ENCODE data around the gene MYO3B.
"Not testable (repeated sequence)": the region's sequence is repeated elsewhere in the genome, so short reads cannot be mapped to it uniquely, and the experiment has no call there.

The MYO3B gene

GRCh38 chr2:170530803-170531564 lies 353.0 kb downstream of the MYO3B start:
- in situ Hi-C loops (cut with MboI; ENCODE audit: low sequenced_read_pairs), result no loop called here

DNA sequence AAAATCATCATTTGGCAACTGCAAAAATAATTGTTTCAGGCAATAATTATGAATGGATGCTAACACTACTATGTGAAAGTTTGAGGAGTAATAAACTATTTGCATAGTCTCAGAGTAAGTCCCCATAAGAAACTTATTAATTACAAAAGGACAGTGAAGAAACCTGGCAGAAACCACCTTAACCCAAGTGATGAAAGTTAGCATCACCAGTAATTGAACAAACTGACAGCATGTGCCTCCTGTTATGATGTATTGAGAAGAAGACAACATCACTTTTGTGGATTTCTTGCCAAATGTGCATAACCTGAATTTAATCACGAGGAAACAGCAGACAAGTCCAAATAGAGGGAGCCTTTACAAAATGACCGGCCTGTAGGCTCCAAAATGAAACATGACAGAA lies 353.9 kb downstream of the MYO3B start:
- in situ Hi-C loops (cut with MboI; ENCODE audit: low sequenced_read_pairs), result no loop called here

DNA sequence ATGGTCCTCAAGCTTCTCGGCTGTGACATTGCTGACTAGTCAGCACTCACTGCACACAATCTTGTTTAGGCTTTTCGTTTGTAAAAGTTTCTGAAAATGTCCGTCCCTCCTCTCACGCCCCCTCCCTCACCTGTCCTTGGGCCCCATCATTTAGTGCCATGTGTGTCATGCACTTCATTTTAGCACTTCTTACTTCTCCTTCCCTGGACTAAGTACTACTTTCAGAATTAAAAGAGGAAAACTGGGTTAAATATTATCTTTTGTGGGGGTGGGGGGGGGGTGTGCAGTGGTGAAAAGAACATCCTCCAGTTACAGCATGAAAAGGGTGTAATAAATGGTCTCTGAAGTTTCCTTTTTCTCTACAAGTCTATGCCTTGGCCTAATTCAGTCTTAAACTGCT lies 355.2 kb downstream of the MYO3B start:
- in situ Hi-C loops (cut with MboI; ENCODE audit: low sequenced_read_pairs), result no loop called here

DNA sequence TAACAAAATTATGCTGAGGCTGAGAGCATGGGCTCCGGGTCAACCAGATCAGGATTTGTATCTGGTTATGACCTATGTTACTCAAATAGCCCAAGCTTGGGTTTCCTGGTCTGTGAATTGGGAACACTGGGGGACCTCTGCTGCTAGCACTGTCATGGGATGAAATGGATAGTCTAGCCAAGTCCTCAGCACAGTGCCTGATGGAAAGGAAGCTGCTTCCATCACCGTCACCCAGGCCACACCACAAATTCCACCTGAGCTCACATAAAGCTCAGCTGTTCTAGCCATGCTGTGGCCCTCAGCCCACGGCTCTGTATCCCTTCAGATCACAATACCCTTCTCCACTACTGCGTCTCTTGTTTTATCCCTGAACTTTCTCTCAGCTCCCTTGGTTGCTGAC lies 357.6 kb downstream of the MYO3B start:
- in situ Hi-C loops (cut with MboI; ENCODE audit: low sequenced_read_pairs), result no loop called here

DNA sequence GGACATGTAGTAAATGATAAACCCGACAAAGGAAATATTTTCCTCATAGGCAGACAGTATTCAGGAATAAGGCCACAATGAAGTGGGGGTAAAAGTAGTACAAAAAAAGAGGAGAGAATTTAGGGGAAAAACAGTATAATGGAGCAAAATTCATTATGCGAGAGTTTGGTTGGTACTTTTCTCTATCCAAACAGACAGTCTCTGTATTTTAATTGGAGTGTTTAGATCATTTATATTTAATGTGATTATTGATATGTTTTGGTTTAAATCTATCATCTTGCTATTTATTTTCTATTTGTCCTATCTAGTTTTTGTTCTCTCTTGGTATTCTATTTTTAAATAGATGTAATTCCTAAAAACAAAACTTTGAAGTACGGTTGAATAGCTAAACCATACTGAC lies 366.9 kb downstream of the MYO3B start:
- in situ Hi-C loops (cut with MboI; ENCODE audit: low sequenced_read_pairs), result no loop called here

DNA sequence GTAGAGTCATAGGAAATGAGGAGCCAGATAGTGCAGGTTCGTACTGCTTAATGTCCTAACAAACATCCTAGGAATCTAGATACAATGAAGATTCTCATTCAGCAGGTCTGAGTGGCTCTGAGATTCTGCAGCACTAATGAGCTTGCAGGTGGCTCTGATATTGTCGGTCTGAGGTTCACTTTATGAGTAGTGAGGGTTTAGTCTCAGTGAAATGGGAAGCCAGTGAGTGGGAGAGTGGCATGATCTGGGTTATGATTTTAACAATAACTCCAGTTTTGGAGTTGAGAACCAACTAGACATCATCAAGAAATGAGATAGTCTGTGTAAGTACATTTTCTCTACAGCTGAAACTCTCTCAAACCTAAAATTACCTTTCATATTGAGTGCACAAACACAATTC lies 370.4 kb downstream of the MYO3B start:
- in situ Hi-C loops (cut with MboI; ENCODE audit: low sequenced_read_pairs), result no loop called here

DNA sequence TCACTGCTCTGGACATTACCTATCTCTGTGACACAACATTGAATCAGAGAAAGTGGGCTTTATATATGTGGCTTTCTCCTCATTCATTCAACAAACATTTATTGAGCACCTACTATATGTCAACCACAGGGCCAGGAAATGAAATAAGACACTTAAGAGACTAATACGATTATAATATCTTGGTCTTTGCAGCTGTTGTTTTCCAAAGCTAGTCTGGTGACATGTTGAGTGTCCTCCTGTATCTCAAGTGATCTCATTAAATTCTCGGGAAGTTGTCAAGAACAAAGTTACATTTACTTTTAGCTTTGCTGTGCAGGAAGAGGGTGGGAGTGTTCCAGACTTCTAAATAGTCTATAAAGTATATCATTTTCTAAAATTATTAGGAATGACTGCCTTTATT lies 372.6 kb downstream of the MYO3B start:
- in situ Hi-C loops (cut with MboI; ENCODE audit: low sequenced_read_pairs), result no loop called here

- in situ Hi-C loops (cut with MboI; ENCODE audit: low sequenced_read_pairs), result not testable (repeated sequence)
These were observed 374.0 kb downstream of the MYO3B start for GRCh38 chr2:170551899-170552298.

DNA sequence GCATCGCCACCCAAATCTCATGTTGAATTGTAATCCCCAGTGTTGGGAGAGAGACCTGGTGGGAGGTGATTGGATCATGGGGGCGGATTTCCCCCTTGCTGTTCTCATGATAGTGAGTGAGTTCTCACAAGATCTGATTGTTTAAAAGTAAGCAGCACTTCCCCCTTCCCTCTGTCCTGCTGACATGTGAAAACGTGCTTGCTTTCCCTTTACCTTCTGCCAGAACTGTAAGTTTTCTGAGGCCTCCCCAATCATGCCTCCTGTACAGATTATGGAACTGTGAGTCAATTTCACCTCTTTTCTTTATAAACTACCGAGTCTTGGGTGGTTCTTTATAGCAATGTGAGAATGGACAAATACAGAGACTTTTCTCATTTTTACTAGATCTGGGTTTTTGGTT lies 375.8 kb downstream of the MYO3B start:
- in situ Hi-C loops (cut with MboI; ENCODE audit: low sequenced_read_pairs), result no loop called here

GRCh38 chr2:170554278-170554955 lies 376.5 kb downstream of the MYO3B start:
- in situ Hi-C loops (cut with MboI; ENCODE audit: low sequenced_read_pairs), result no loop called here

DNA sequence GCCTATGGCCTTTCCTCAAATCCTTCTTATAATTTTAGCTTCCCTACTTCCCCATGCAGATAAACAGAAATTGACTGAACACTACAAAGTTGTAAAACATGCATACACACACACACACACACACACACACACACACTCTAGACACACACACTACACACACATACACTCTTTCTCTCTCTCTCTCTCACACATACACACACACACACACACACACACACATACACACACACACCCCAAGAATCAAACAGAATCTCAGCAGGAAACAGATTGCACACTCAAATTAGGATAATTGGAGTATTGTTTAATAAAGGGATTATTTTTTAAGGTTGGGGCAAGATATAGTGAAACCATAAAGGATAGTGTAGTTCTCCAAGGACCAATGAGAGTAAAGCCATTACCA lies 385.0 kb downstream of the MYO3B start:
- in situ Hi-C loops (cut with MboI; ENCODE audit: low sequenced_read_pairs), result no loop called here

GRCh38 chr2:170563401-170563800 lies 385.5 kb downstream of the MYO3B start:
- in situ Hi-C loops (cut with MboI; ENCODE audit: low sequenced_read_pairs), result no loop called here

- in situ Hi-C loops (cut with MboI; ENCODE audit: low sequenced_read_pairs), result no loop called here
These were observed 388.2 kb downstream of the MYO3B start for GRCh38 chr2:170566138-170566537.

DNA sequence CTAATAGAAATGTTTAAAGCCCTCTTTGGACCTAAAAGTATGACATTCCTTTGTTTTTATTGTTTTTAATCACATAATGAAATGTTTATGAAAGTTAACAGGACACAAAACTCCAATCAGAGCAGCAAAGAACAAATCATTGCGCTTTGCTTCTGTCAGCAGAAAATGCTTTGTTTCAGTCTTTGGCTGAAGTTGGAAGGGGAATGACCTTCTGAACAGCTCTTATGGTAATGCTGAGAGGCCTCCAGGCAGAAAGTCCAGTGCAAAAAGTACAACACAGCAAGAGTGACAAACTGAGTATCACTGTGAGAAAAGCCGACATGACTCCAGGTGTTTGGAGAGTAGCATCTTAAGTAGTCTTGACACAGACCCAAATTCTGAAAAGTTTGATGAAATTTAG lies 389.5 kb downstream of the MYO3B start:
- in situ Hi-C loops (cut with MboI; ENCODE audit: low sequenced_read_pairs), result no loop called here

DNA sequence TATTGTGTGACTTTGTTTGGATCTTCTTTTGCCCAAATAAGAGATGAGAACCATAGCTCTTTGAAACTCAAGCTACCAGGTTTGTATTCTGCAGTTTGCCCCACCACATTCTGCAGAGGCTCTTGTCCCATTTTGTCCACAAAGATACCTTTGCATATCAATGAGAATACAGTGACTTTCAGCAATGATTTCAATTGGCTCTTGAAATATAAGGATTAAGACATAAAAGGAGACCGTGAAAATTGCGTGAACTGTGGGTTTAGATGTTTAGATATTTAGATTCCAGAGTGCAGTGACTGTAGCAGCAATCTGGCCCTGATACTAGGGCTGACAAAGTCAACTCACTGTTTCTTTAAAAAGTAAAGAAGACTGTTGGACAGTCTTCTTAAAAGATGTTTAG lies 390.6 kb downstream of the MYO3B start:
- in situ Hi-C loops (cut with MboI; ENCODE audit: low sequenced_read_pairs), result no loop called here

- in situ Hi-C loops (cut with MboI; ENCODE audit: low sequenced_read_pairs), result no loop called here
These were observed 393.7 kb downstream of the MYO3B start for GRCh38 chr2:170571612-170572011.

GRCh38 chr2:170573671-170574070 lies 395.7 kb downstream of the MYO3B start:
- in situ Hi-C loops (cut with MboI; ENCODE audit: low sequenced_read_pairs), result no loop called here

GRCh38 chr2:170576296-170576695 lies 398.3 kb downstream of the MYO3B start:
- in situ Hi-C loops (cut with MboI; ENCODE audit: low sequenced_read_pairs), result no loop called here

GRCh38 chr2:170577356-170577755 lies 399.4 kb downstream of the MYO3B start:
- in situ Hi-C loops (cut with MboI; ENCODE audit: low sequenced_read_pairs), result no loop called here

DNA sequence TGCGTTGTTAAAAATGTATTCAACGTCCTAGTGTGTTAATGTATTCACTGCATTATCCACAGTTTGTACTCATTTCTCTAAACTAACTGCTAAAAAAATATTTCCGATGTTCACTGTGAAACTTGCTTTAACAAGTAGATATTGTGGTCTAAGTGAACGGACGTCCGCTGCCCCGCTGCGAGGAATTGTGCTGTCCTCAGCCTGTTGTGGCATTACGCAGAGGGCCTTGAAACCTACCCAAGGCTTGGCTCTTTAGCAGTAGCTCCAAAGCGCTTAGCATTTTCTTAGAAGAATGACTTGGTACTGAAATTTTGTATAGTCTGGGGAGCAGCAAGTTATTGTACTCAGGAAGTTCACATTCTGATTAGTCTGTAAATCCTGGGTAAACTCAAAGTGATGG lies 400.7 kb downstream of the MYO3B start:
- in situ Hi-C loops (cut with MboI; ENCODE audit: low sequenced_read_pairs), result no loop called here

GRCh38 chr2:170579511-170579910 lies 401.6 kb downstream of the MYO3B start:
- in situ Hi-C loops (cut with MboI; ENCODE audit: low sequenced_read_pairs), result no loop called here

DNA sequence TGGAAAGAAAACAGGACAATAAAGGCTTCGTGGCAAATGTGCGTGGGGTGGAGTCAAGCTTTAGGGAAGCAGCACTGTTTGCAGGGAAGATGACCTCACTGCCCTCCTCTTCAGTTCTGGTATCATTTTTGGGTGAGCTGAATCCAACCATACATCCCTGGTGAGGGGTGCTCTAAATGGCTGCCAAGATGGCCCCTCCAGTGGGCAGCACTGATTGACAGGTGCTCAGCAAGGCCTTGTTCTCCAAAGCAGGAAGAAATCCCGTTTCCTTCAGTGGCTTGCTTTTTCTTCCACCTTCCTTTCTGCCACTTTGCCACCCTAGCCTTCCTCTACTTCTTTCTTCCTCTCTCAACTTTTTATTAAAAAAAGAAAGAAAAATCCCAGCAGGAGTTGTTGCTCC lies 404.4 kb downstream of the MYO3B start:
- in situ Hi-C loops (cut with MboI; ENCODE audit: low sequenced_read_pairs), result no loop called here
